Daoy (cell line): ENCODE results near the gene BLNK. TPM values are rescaled to one million over a fixed set of nuclear protein-coding genes. Genes with fewer than 3 reads are reported as not detected.
"Not testable (repeated sequence)": the region's sequence is repeated elsewhere in the genome, so short reads cannot be mapped to it uniquely, and the experiment has no call there.

Experiments used
- DNase-seq: peaks from one replicate; pipeline ENCODE4 v3.0.0-alpha.2; 2015; ENCODE audit warnings: low read depth
- total RNA-seq: library from RNA; depleted of rRNA; stranded (reverse); fragments of >200 nt; shearing (Covaris generic); gene quantifications from 2 replicates; pipeline ENCODE4 v1.2.3, GENCODE V29; 2014

The BLNK gene
- total RNA-seq, 1 experiment from 2014 or later = not detected

DNA sequence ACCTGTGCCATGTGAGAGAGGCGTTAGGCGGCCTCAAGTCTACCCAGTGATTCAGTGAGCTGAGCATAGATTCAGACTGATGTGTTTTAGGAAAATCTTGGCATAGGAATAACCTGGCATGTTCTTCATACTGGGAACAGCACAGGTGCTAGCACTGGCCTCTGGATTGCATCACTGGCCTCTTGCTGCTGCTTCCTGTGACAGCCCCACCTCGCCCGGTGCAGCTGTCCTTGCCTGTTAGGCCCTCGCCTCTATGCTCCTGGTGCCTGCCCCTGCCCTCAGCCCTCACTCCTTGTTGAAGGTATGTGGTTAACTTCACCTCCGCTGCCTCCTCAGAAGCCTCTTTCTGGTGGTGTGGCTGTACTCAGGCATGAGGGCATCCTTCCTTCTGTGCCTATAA, 46.2 kb downstream of the BLNK start:
- DNase-seq = no peak

DNA sequence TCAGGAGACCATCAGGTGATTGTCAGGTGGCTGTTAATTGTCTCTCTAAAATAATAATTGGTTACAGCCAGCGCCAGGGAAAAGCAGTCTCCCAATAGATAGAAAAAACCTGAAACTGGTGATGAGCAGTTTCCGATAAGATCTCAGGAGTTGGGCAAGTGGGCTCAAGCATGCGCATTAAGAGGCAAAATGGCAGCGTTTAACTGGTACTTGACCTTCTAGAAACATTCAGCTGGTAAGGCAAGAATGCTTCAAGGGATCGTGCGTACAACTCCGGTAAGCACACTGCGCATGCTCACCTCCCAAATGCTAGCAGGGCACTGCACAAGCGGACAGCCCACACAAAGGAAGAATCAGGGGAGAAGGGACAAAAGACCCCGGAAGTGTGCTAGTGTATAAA, 48.5 kb downstream of the BLNK start:
- no peak for DNase-seq

DNA sequence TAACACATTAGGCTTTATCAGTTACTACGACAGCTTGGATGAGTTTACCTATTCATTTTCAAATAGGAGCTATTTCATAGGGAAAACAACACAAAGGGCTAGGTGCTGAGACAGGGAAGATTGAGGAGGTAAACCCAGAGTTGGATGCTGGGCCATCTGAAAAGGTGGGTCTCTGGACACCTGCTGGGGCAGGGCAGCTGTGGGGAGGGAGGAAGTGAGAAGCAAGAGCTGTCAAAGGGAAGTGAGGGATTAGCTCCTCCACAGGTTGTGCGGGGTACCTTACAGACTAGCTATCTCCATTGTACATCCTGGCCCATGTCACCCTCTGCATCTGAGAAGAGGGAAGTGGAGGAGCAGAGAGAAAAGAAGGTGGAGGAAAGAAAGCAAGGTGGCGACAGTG, 48.9 kb downstream of the BLNK start:
- no peak for DNase-seq

DNA sequence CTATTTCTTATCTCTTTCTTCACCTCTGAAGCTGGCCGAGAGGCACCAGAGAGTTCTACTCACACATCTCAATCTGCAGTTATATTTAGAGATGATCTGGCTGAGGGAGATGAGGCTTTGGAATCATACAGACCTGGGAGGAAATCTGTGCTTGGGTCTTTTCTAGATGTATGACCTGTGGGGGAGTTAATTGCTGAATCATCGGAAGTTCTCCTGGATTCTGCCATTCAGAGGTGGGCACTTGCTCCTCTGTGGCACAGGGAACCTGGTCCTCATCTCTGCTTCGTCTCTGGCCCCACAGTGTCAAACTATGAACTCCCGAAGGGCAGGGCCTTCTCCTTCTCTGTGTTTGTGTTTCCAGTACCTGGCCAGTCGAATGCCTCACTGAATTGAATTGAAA, 52.5 kb downstream of the BLNK start:
- no peak for DNase-seq

DNA sequence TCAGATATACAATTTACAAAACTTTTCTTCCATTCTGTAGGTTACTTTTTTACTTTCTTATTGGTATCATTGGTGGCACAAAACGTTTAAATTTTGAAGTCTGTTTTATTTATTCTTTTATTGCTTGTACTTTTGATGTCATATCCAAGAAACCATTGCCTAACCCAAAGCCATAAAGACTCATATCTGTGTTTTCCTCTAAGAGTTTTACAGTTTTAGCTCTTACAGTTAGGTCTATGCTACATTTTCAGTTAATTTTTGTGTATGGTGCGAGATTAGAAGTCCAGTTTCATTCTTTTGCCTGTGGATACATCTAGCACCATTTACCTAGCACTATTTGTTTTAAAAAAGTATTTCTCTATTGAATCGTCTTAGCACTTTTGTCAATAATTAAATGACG, 53.7 kb downstream of the BLNK start:
- no peak for DNase-seq

DNA sequence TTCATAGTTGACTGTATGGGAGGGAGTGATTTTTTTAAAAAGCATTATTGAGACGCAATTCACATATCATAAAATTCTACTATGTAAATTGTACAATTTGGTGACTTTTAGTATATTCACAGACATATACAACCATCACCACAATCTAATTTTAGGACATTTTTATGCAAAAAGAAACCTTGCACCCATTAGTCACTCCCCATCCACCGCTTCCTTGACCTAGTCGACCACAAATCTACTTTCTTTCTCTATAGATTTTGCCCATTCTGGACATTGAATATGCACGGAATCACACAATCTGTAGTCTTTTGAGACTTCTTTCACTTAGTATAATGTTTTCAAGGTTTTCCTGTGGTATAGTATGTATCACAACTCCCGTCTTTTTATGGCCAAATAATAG, 54.6 kb downstream of the BLNK start:
- DNase-seq = no peak

DNA sequence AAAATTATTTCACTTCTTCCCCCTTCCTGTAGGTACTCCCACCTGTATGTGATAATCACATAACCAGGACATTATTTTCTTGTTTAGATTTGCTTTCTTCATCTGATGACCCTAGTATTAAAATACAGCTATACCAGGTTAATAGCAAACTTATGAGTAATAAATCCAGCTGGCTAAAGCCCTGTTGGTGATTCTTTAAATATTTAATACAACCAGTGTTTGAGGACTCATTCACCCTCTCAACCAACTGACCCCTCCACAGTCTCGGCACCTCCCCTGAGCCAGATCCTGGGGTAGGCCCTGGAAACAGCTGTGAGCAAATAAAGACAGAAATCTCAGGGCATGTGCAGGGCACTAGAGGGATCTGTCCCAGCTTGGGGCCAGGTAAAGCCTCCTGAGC, 58.5 kb downstream of the BLNK start:
- DNase-seq = no peak

DNA sequence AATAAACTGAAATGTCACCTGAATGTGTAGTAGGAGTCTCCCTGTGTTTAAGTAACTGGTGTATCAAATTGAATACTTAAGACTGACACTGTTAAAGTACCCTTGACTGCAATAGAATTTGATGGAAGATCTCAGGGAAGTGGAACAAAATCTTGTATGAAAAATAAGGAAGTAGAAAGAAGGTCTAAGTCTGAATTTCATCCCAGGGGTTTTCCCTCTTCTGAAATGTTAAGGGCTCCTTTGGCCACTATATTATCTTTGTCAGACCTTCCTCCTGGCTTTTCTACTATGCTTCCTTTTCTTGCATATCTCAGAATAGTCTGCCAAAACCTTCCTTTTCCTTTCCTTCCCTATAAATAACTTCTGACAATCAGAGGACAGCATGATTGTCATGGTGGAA, 59.6 kb downstream of the BLNK start:
- DNase-seq = no peak

DNA sequence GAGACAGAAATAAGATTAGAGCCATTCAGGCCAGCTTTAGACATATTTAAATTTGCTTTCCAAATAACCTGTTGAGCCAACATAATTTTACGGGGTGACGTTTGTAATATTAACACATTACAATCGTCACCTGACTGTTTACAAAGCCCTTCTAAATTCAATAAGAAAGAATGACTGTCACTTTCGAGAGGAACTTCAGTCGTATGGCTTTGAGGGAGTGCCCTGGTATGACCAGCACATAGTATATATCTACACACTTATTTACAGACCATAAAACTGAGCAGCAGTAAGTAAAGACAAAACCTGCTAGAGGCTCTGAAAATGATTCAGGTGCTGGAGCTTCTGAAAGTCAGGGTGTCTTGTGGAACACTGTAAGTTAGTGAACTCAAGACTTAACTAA, 62.4 kb downstream of the BLNK start:
- DNase-seq = no peak

DNA sequence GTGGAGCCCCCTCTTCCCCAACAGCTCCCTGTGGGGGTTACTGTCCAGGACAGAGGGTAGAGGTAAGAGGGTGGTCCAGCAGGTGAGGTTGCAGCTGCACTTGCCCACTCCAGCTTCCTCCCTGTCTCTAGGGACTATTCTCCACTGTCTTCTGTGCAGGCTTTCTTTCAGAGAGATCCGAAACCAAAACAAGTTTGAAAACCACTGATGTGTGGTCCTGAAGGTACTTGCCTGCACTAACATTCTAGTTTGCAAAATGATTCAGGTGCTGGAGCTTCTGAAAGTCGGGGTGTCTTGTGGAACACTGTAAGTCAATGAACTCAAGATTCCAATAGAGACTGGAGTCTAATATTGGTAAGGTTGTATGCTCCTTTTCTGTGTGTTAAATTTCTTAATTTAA, 63.1 kb downstream of the BLNK start:
- no peak for DNase-seq

DNA sequence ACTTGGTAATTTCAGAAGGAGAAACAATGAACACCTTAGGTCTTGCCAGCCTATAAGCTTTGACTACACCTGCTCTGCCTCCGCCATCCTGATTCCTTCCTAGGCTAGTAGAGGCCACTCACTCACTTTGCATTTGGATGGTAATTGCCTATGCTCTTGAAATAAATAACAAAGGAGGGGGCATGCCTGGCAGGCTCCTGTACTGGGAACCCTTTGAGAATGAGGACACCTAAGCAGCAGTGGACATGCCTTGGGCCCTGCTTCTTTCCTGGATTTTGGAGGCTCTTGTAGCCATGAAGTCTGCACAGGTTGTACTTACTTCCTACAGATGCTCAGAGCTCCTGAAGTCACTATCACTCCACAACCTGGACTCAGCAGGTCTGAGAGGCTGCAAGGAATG, 65.8 kb downstream of the BLNK start:
- no peak for DNase-seq

DNA sequence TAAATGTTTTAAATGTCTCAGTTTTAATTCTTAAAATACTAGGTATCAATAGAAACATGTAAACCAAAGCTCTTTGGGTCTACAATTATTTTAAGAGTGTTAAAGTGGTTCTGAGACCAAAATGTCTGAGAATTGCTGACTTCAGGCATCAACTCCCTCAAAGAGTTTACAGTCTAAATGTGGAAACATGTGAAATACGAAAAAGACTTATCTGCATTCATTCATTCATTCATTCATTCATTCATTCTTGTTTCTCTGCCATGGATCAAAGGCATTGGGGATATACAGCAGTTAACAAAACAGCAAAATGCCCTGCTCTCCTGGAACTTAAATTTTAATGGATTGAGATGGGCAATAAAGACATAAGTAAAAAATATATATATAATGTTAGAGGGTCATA, 69.8 kb downstream of the BLNK start:
- DNase-seq = no peak

DNA sequence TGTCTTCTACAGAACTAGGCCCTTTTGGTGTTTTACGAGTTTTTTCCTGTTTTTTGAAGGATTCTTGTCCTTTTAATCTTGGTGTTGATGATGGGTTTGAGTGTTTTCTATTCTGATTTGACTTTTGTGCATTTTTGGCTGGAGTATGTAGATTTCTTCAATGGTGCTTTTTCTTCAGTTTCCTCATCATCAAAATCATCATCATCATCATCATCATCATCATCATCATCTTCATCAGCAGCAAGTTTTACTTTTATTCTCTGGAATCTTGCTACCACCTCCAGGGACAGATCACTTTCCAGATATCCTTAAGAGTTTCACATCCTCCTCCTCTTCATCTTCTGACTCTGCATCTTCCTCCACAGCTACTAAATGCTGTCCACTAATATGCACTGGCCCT, 81.9 kb downstream of the BLNK start:
- DNase-seq = not testable (repeated sequence)

DNA sequence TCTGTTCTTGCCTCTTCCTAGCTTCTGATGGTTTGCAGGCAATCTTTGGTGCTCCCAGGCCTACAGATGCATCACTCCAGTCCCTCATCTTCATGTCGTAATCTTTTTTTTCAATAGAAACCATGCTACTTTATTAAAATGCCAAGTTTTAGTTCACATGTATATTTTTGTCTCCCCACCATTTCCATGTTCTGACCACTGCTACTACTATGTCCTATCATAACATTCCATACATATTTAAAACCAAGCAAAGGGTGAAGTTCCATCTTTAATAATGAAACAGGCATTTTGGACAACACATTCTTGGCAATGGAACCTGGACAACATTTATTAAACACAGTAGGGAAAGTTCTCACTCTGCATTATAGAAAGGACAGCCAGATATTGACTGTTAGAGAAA, 82.5 kb downstream of the BLNK start:
- DNase-seq = no peak

DNA sequence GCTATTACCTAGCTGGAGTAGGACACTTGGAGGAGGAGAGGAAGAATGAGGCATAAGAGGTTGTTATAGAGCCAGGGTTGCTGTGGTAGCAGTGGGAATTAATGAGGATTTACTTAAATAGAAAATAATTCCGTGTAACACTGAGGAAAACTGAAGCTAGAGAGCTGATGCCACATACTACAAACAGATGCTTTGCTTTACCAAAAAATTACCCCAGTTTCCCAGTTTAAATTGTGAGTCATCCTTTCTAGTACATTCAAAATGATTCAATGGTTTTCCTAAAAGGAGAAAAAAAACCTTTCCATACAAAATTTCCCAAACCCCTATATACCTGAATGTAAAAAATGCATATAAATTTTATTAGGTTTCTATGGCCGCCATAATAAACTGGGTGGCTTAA, 82.9 kb downstream of the BLNK start:
- DNase-seq = no peak

DNA sequence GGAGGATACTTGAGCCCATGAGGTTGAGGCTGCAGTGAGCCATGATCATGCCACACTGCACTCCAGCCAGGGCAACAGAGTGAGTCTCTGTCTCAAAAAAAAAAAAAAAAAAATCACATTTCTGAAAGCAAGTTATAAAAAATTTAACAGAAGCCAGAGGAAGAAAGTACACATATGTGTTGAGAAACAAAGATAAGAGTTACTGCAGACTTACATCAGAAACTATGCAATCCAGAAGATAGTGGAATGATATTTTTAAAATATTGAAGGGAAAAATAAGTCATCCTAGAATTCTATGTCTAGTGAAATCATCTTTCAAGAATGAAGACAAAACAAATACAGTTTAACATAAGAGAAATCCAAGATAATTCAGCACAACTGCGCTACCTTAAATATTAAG, 94.4 kb downstream of the BLNK start:
- no peak for DNase-seq

DNA sequence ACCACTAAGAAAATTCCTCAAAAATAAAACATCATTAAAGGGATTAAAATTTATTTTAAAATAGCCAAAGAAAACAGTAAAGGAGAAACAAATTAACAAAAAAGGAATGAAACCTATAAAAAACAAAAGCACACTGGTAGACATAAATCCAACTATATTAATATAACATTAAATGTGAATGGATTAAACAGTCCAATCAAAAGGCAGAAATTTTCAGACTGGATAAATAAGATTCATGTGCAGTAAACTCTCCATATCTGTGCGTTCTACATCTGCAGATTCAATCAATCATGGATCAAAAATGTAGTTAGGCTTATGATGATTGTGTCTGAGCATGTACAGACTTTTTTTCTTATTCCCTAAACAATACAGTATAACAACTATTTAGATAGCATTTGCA, 98.7 kb downstream of the BLNK start:
- no peak for DNase-seq

DNA sequence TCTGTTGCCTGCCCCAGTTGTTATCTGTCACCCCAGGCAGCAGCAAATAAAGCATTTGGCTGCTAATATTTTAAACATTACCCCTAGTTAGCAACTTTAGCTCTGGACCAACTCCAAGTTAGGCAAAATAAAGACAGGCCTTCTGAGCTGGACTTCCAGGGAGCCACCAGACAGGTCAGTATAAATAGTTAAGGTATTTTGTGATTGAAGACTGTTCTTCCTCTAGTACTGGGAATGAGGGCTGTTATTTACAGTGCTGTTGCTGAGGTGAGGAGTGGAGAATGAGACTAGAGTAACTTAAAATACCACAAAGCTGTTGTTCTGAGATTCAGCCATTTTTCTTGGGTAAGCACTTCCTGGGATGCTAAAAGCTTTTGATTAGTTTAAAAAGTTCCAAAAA, 101.1 kb downstream of the BLNK start:
- DNase-seq = no peak

DNA sequence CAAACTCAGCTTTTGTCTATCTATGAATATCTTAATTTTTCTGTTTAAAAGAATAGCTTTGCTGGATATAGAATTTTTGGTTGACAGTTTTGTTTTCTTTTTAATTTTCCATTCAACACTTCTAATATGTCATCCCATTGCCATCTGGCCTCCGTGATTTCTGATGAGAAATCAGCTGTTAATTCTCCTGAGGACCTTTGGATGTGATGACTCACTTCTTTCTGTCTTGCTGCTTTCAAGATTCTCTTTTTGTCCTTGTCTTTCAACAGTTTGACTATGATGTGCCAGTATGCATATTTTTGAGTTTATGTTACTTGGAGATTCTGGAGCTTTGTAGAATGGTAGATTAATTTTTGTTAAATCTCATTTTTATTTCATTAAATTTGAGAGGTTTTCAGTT, 102.8 kb downstream of the BLNK start:
- DNase-seq = no peak

DNA sequence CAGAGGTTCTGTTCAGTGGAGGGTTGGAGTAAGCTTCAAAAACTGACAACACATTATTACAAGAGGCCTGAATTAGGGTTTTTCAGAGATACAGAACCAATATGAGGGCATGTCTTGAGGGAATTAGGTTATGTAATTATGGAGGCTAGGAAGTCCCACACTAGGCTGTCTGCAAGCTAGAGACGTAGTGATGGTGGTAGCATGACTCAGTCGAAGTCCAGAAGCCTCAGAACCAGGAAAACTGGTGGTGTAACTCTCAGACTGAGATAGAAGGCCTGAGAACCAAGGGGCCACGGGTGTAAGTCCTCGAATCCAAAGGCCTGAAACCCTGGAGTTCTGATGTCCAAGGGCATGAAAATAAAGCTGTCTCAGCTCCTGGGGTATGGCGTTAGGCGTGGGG, 105.6 kb downstream of the BLNK start:
- DNase-seq = no peak

DNA sequence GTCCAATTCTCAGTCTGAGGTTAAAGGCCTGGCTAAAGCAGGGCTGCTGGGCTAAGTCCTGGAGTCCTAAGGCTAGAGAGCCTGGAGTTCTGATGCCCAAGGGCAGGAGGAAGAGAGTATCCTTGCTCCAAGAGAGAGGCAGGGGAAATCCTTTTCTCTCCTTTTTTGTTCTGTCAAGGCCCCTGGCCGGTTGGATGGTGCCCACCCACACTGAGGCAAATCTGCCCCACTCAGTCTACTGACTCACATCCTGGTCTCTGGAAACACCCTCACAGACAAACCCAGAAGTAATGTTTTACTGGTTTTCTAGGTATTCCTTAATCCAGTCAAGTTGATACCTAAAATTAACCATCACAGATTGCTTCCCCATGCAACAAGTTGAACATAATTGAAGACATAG, 118.3 kb downstream of the BLNK start:
- peak; percentile 22 for DNase-seq

DNA sequence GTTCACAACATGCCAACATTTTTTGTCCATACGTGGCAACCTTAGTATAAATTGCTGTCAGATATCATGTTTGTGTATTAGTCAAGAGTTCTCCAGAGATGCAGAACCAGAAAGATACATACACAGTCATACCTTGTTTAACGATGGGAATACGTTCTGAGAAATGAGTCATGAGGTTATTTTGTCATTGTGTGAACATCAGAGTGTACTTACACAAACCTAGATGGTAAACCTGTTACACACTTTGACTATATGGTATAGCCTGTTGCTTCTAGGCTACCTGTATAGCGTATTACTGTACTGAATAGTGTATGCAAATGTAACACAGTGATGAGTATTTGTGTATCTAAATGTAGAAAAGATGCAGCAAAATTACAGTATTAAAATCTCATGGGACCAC, 118.9 kb downstream of the BLNK start:
- no peak for DNase-seq
